Activated T-helper 2 cell treated with anti-CD3 and anti-CD28 coated beads, Interferon-gamma antibody, Interleukin-2, Interleukin-4, amounts not matched to agents 10 μg/mL and 5 μg/mL and 100 μg/mL, durations not matched to agents 14 hours and 24 hours and 36 hours (primary cell): Measurements from ENCODE around the gene PKN1. TPM values are rescaled to one million over a fixed set of nuclear protein-coding genes. Genes with fewer than 3 reads are reported as not detected.
"Not testable (repeated sequence)": the region's sequence is repeated elsewhere in the genome, so short reads cannot be mapped to it uniquely, and the experiment has no call there.

Experiments used
- DNase-seq: peaks from one replicate; pipeline ENCODE4 v3.0.0; 2021; ENCODE audit warnings: low spot score
- H3K27ac Mint-ChIP-seq: one replicate; pipeline ENCODE4 v1.8.0; 2021; ENCODE audit warnings: mixed read lengths
- H3K27me3 Mint-ChIP-seq: one replicate; pipeline ENCODE4 v1.8.0; 2021; ENCODE audit warnings: low read depth, mixed read lengths
- H3K36me3 Mint-ChIP-seq: one replicate; pipeline ENCODE4 v1.8.0; 2021; ENCODE audit warnings: low read depth, mixed read lengths
- H3K4me1 Mint-ChIP-seq: one replicate; pipeline ENCODE4 v1.8.0; 2021; ENCODE audit warnings: low read depth, mixed read lengths
- H3K4me3 Mint-ChIP-seq: one replicate; pipeline ENCODE4 v1.8.0; 2021; ENCODE audit warnings: low read depth, mild to moderate bottlenecking, moderate library complexity, mixed read lengths
- H3K9me3 Mint-ChIP-seq: one replicate; pipeline ENCODE4 v1.8.0; 2021; ENCODE audit warnings: mixed read lengths
- intact Hi-C: fragments of 100-400 bp; cut with micrococcal nuclease; formaldehyde crosslinking; loops from one replicate; pipeline ENCODE4 v1.15.1; 2023
- total RNA-seq: library from RNA; stranded (reverse); gene quantifications from 2 replicates; pipeline ENCODE4 v1.2.3, GENCODE V29; 2022

Gene PKN1
- 171 and 172 TPM in 2 replicates for total RNA-seq

DNA sequence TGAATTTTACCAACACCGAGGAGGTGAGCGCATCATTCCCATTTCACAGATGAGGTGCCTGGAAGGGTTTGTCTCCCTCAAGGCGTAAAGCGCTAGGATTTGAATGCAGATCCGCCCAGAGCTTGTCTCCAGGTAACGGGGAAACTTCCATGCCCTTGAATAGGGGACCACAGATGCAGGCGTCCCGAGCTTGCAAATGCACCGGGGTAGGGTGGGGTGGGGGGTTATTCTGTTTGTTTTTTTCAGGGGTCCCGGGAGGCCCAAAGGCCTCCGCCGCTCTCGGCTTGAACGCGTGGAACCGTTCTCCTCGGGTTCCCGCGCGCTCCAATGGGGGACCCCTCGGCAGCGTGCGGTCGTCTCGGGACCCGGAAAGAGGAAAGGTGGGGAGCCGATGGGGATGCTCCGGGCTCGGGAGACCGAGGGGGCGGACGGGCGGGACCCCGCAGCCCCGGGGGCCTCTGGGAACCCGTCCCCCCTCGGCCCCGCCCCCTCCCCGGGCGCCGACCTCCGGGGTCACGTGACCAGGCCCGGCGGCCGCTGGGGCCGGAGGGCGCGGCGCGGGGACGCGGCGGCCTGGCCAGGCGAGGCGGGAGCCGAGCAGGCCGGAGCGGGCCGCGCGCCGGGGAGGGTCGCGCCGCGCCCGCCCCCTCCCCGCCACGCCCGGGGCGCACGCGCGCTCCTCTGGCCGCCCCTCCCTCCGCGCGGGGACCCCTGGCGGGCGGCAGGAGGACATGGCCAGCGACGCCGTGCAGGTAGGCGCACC, at the start of gene PKN1:
PKN1 (plus strand) TSS at position 516 of the 763 bp plus-strand sequence; CDS start at position 732, 216 bp downstream.
- H3K27ac Mint-ChIP-seq: peak within 1 kb of the TSS; percentile 79
- H3K27me3 Mint-ChIP-seq: peaks cover 5% of the 10 kb centered on the region
- H3K9me3 Mint-ChIP-seq: no peaks in the 10 kb centered on the region
- intact Hi-C loops: loop anchor here (2.0 to 5.0 kb wide), 3 partner anchors 14 to 54 kb away; partner anchors contain the start of gene DDX39A
- DNase-seq: peak; percentile 48
- peaks cover 6% of the 10 kb centered on the region for H3K36me3 Mint-ChIP-seq
- H3K4me1 Mint-ChIP-seq: peaks cover 23% of the 10 kb centered on the region
- peak within 1 kb of the TSS; percentile 84 for H3K4me3 Mint-ChIP-seq

DNA sequence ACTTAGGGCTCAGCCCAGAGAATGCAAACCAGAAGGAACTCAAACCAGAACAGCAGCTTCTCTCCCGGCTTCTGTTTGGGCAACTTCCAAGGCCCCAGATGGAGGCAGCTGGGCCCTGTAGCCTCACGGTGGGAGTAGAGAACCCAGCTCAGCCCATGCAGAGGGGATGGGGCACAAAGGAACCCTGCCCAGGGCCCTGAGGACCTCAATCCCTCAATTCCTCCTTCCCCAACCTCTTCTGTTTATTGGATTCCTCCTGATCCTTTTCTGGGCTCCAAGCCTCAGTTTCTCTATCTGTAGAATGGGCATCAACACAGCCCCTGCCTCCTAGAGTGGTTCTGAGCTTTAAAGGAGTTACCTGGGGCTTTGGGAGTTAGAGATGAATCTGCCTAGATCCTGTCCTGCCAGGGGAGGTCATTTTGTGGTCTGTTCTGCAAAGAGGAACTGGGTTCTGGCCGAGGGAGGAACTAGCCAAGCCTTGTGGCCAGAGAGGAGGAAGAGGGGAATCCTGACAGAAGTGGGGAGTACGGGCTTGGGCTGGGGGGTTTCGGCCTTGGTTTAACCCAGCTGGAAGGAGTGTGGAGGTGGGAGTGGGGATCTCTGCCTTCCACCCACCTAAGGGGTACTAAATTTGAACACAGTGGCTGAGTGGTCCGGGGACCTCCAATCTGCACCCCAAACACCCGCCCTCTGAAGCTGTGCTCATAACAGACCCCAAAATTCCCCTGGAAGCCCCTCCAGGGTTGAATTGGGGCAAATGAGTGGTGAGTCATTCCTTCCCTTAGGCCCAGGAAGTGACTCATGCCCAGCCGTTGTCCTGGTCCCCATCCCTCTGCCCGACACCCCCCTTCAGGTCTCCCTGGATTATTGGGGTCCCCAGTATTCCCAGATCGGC, 49.2 kb upstream of the PKN1 start:
- H3K9me3 Mint-ChIP-seq: no peaks in the 10 kb centered on the region
- DNase-seq: peak; percentile 50
- peak overlapping the region; percentile 97 for H3K4me3 Mint-ChIP-seq
- no peaks in the 10 kb centered on the region for H3K27me3 Mint-ChIP-seq
- H3K36me3 Mint-ChIP-seq: peaks cover 41% of the 10 kb centered on the region
- intact Hi-C loops: loop anchor here (2.0 kb wide), 2 partner anchors 35 to 247 kb away; partner anchors contain the start of genes ASF1B and DDX39A
- H3K27ac Mint-ChIP-seq: peak overlapping the region; percentile 98
- peaks cover 29% of the 10 kb centered on the region for H3K4me1 Mint-ChIP-seq

DNA sequence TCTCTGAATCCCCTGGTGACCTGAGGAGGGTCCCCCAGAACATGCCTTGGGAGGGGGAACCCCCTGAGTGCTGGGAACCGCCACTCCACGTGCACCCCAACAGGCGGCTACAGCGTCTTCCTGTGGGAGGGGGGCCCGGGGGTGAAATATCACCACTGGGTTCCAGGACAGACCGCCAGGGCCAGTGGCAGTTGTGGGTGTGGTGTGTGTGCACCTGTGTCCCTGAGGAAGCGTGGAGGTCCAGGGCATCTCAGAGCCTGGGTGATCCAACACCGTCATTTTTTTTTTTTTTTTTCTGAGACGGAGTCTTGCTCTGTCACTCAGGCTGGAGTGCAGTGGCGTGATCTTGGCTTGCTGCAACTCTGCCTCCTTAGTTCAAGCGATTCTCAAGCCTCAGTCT, 47.6 kb upstream of the PKN1 start:
- Mint-ChIP-seq H3K4me3 (peak overlapping the region; percentile 97), H3K27me3 (no peaks in the 10 kb centered on the region), H3K4me1 (peaks cover 20% of the 10 kb centered on the region), H3K9me3 (no peaks in the 10 kb centered on the region), H3K36me3 (peaks cover 50% of the 10 kb centered on the region), H3K27ac (peak overlapping the region; percentile 98)
- no peak for DNase-seq
- intact Hi-C loops: loop anchor here (2.0 kb wide), 2 partner anchors 33 to 249 kb away; partner anchors contain the start of genes ASF1B and DDX39A

DNA sequence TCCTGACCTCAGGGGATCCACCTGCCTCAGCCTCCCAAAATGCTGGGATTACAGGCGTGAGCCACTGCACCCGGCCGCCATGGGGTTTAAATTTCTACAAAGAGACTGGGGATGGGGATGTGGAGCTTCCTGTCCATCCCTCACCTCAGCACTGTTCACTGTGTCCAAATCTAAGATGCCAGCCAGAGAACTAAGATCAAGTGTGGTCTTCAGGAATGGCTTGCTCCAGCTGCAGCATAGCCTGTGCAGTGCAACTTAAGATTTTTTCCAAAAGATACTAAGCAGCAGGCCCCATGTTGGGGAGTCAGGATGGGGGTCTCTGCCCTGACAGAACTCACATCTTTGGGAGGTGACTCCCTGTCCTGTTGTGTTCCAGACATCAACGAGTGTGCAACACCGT, 42.6 kb upstream of the PKN1 start:
- Mint-ChIP-seq H3K27me3 (no peaks in the 10 kb centered on the region), H3K9me3 (no peaks in the 10 kb centered on the region), H3K4me1 (peaks cover 7% of the 10 kb centered on the region), H3K36me3 (peaks cover 57% of the 10 kb centered on the region), H3K4me3 (no peak overlapping the region), H3K27ac (no peak overlapping the region)
- DNase-seq: no peak
- intact Hi-C loops: no loop called here

DNA sequence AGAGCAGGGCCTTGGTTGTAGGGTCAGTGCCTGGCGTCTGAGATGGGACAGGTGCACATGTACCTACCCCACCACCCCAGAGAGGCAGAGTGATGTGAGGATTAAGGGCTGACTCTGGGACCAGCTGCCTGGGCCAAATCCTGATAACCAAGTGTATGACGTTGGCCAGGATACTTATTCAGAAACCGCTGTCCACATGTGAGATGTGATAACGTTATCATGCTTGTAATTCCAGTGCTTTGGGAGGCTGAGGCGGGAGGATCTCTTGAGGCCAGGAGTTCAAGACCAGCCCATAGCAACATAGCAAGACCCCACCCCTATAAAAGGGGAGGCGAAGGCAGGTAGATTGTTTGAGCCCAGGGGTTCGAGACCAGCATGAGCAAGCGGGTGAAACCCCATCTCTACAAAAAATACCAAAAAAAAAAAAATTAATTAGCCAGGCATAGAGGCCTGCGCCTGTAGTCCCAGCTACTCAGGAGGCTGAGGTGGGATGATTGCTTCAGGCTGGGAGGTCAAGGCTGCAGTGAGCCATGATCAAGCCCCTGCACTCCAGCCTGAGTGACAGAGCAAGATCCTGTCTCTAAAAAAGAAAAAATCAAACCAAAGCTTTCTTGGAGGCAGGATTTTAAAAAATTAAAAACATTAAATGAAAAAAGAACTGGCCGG, 41.8 kb upstream of the PKN1 start:
- intact Hi-C loops: no loop called here
- H3K9me3 Mint-ChIP-seq: no peaks in the 10 kb centered on the region
- H3K36me3 Mint-ChIP-seq: peaks cover 64% of the 10 kb centered on the region
- no peak for DNase-seq
- H3K4me3 Mint-ChIP-seq: no peak overlapping the region
- H3K27me3 Mint-ChIP-seq: no peaks in the 10 kb centered on the region
- peak overlapping the region; percentile 8 for H3K27ac Mint-ChIP-seq
- H3K4me1 Mint-ChIP-seq: peaks cover 7% of the 10 kb centered on the region

DNA sequence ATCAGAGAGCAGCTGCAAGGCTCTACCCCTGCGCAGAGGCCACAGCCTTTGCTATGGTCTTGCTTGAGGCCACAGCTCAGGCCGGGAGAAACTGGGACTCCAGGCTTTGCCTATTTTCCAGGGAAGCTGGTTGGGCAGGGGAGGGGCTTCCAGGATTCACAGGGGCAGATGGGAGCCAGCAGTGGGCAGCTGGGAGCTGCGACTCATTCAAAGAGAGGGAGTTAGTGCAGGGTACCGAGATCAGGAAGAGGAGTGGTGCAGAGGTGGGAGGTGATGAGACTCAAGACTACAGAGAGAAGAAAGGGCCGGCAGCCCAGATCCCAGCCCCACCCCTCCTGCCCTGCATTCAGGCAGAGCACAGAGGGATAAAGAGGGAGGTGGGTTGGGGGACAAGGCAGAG, 39.8 kb upstream of the PKN1 start:
- Mint-ChIP-seq H3K4me3 (no peak overlapping the region), H3K27ac (no peak overlapping the region)
- intact Hi-C loops: no loop called here

DNA sequence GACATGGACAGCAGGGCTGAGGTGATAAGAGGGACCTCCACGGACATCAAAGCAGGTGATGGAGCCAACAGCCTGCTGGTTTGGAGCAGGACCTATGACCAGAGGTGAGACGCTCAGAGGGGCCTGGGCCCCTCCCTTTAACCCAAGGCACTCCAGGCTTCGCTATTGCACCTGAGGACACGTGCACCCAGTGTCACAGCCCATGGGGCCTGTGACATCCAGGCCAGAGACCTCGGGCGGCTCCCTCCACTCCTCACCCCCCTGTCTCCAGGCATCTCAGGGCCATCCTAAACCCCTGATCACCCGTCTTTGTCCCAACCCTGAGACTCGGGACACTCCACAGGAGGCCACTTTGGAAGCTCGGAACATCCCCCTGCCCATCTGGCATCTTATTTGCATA, 38.9 kb upstream of the PKN1 start:
- H3K4me3 Mint-ChIP-seq: no peak overlapping the region
- H3K4me1 Mint-ChIP-seq: peaks cover 3% of the 10 kb centered on the region
- H3K36me3 Mint-ChIP-seq: peaks cover 73% of the 10 kb centered on the region
- H3K27ac Mint-ChIP-seq: no peak overlapping the region
- H3K9me3 Mint-ChIP-seq: no peaks in the 10 kb centered on the region
- no peak for DNase-seq
- H3K27me3 Mint-ChIP-seq: no peaks in the 10 kb centered on the region
- intact Hi-C loops: no loop called here

More for the DNA sequence above, 39.8 kb upstream of the PKN1 start:
- no peak for DNase-seq
- H3K4me1 Mint-ChIP-seq: peaks cover 7% of the 10 kb centered on the region
- H3K9me3 Mint-ChIP-seq: no peaks in the 10 kb centered on the region
- peaks cover 75% of the 10 kb centered on the region for H3K36me3 Mint-ChIP-seq
- H3K27me3 Mint-ChIP-seq: no peaks in the 10 kb centered on the region

DNA sequence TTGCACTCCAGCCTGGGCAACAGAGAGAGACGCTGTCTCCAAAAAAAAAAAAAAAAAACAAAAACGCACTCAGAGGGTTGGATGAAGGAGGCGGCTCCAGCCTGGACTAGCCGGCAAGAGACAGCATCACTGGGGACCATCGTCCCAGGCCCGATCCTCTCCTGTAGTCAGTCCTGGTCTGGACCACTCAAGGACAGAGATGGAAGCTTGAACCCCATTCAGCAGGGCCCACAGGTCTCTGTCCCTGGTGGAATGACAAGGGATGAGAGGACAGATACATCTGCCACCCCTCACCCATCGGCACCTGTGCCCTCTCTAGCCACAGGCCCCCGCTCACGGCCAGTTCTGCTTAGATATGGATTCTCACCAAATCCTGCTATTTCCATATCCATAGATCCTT, 37.8 kb upstream of the PKN1 start:
- intact Hi-C loops: no loop called here
- no peaks in the 10 kb centered on the region for H3K27me3 Mint-ChIP-seq
- no peaks in the 10 kb centered on the region for H3K9me3 Mint-ChIP-seq
- no peak overlapping the region for H3K4me3 Mint-ChIP-seq
- no peak for DNase-seq
- peaks cover 3% of the 10 kb centered on the region for H3K4me1 Mint-ChIP-seq
- H3K27ac Mint-ChIP-seq: no peak overlapping the region
- H3K36me3 Mint-ChIP-seq: peaks cover 66% of the 10 kb centered on the region

DNA sequence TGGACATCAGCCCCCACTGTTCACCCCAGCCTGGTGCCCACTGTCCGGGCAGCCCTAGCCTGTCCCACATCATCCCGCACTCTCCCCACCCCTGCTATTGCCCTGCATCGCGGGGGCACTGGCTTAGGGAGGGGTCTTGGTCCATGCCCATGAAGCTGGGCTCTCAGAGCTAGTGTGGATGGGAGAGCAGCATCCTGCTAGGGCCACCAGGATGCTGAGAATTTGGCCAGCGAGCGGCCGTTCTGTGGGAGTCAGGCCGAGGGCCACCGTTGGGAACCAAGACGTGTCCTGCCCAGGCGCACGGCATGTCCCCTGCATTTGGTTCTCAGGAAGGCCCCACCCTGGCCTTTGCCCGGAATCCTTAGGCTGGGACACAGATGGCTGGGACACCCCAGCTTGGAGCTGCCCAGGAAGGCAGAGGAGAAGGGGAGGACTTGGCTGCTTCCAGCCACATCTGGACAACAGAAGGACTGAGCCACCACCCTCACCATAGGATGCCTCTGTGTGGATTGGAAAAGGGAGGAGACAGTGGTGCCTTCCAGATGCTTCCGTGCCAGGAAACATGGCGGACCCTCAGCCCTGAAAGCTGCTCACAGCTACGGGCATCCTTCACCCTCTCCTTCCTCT, 37.3 kb upstream of the PKN1 start:
- Mint-ChIP-seq H3K4me1 (peaks cover 2% of the 10 kb centered on the region), H3K9me3 (no peaks in the 10 kb centered on the region), H3K27ac (no peak overlapping the region), H3K36me3 (peaks cover 63% of the 10 kb centered on the region), H3K4me3 (no peak overlapping the region), H3K27me3 (no peaks in the 10 kb centered on the region)
- intact Hi-C loops: no loop called here
- no peak for DNase-seq

DNA sequence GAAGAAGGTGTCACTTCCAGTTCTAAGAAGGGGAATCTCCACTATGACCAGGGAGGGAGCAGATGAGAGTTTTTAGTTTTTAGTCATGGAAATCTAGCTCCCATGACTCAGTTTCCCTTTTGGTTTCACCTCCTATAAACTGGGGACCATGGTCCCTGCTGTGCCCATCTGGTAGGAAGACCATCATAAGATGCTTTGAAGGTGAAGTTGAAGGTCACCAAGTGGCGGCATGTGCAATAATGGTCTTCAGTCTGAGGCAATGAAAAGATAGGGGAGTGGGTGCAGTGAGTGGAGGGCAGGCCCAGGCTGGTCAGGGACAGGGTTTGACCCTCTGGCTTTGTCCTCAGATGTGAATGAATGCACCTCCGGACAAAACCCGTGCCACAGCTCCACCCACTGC, 36.4 kb upstream of the PKN1 start:
- intact Hi-C loops, DNase-seq, H3K4me3 Mint-ChIP-seq, H3K27me3 Mint-ChIP-seq, H3K9me3 Mint-ChIP-seq, H3K4me1 Mint-ChIP-seq, H3K27ac Mint-ChIP-seq: not testable (repeated sequence)
- peaks cover 64% of the 10 kb centered on the region for H3K36me3 Mint-ChIP-seq

DNA sequence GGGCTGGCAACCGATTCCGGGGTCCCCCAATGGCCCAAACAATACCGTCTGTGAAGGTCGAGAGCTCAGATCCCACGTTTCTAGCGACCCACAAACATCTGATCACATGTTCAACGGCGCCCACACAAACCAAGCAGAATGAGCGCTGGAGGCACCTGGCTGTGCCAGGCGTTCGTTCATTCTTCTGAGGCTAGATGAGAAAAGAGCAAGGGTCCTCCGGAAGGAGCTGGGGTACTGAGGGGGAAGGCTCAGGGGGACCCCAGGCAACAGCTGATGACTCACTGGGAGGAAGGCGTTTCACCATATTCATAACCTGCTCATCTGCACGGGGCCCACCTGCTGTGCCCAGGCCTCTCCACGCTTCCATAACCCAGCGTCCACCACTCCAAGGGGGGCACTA, 35.9 kb upstream of the PKN1 start:
- H3K4me1 Mint-ChIP-seq, H3K9me3 Mint-ChIP-seq, DNase-seq, H3K27me3 Mint-ChIP-seq, H3K4me3 Mint-ChIP-seq, intact Hi-C loops: not testable (repeated sequence)
- Mint-ChIP-seq H3K27ac (peak overlapping the region; percentile 58), H3K36me3 (peaks cover 68% of the 10 kb centered on the region)

DNA sequence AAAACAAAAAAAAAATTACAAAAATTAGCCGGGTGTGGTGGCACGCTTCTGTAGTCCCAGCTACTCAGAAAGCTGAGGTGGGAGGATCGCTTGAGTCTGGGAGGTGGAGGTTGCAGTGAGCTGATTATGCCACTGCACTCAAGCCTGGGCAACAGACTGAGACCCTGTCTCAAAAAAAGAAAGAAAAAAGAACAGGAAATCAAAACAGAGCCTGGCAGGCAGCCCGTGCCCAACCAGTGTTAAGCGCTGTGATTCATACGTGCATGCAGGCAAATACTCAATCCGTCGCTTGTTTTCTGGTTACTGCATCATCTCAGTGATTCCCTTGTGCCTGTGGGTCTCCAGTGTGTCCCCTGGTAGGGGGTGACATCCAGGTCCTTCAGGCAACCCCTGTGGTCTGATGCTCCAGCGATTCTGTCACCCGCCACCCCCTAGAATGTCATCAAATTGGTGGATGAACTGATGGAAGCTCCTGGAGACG, 32.1 kb upstream of the PKN1 start:
- intact Hi-C loops: no loop called here
- no peak for DNase-seq
- H3K9me3 Mint-ChIP-seq: no peaks in the 10 kb centered on the region
- H3K27me3 Mint-ChIP-seq: no peaks in the 10 kb centered on the region
- peaks cover 2% of the 10 kb centered on the region for H3K4me1 Mint-ChIP-seq
- H3K27ac Mint-ChIP-seq: no peak overlapping the region
- H3K4me3 Mint-ChIP-seq: no peak overlapping the region
- H3K36me3 Mint-ChIP-seq: peaks cover 60% of the 10 kb centered on the region
